Thoracic aorta (tissue), 2 donors: ENCODE measurements around the gene EBF3. TPM values are rescaled to one million over a fixed set of nuclear protein-coding genes. Genes with fewer than 3 reads are reported as not detected.

ENCODE experiments used
- ATAC-seq: fragments of 150-250 bp; one replicate; pipeline ENCODE4 v1.8.0; 2017; ENCODE audit warnings: low read depth; ENCODE audit not compliant: insufficient number of reproducible peaks, low FRiP score
- DNase-seq: peaks from one replicate; pipeline ENCODE4 v3.0.0-alpha.2; 2020; ENCODE audit warnings: low spot score
- H3K27ac ChIP-seq, 2 donors: fragments of 200-600 bp; sonication (generic); 1 replicate in 1 of 2; 2 replicates in 1 of 2; pipeline ENCODE4 v1.5.1; 2016; ENCODE audit warnings: mild to moderate bottlenecking in 2 of 2, moderate library complexity in 2 of 2
- H3K27me3 ChIP-seq: fragments of 200-600 bp; sonication (generic); replicated peaks from 2 replicates; pipeline ENCODE4 v1.6.0; 2016; ENCODE audit warnings: mild to moderate bottlenecking; ENCODE audit not compliant: insufficient read depth
- H3K36me3 ChIP-seq: fragments of 200-600 bp; sonication (generic); one replicate; pipeline ENCODE4 v1.5.1; 2016
- H3K4me1 ChIP-seq, 2 donors: fragments of 200-600 bp; sonication (generic); 1 replicate in 1 of 2; 2 replicates in 1 of 2; pipeline versions ENCODE4 v1.5.1 to v1.6.0; 2016; ENCODE audit warnings: low read depth in 2 of 2, mild to moderate bottlenecking in 1 of 2; ENCODE audit not compliant: control insufficient read depth in 1 of 2
- H3K4me3 ChIP-seq: fragments of 200-600 bp; sonication (generic); 2 replicates; pipeline ENCODE4 v1.5.1; 2016; ENCODE audit warnings: mild to moderate bottlenecking
- H3K9me3 ChIP-seq: fragments of 200-600 bp; sonication (generic); 2 replicates; pipeline ENCODE4 v1.5.1; 2016
- CTCF ChIP-seq: fragments of 200-600 bp; sonication (generic); IDR thresholded peaks from one replicate; pipeline ENCODE4 v1.5.1; 2019; ENCODE audit warnings: antibody characterized with exemption
- total RNA-seq, 2 donors: library from RNA; depleted of rRNA; stranded (reverse); fragments of >200 nt; gene quantifications; one replicate each; pipeline versions ENCODE4 v1.1.0 to v1.2.3, GENCODE V29; 2016

The EBF3 gene
- total RNA-seq, 2 donors from 2014 or later = 3.6 to 4.6 TPM

- no peak overlapping the region for H3K27ac ChIP-seq
- no peaks in the 10 kb centered on the region for H3K9me3 ChIP-seq
- peaks cover 36% of the 10 kb centered on the region for H3K27me3 ChIP-seq
- TF ChIP-seq CTCF = no peak
- H3K4me1 ChIP-seq = peaks cover 15 to 56% of the 10 kb centered on the region in 2 donors
- DNase-seq = no peak
- no peak for ATAC-seq
- H3K36me3 ChIP-seq = no peaks in the 10 kb centered on the region
- H3K4me3 ChIP-seq = no peak overlapping the region
Observed at GRCh38 chr10:129965959-129966358, 1.9 kb upstream of the EBF3 start.

- Histone ChIP-seq H3K27ac (no peak overlapping the region), H3K9me3 (no peaks in the 10 kb centered on the region), H3K36me3 (no peaks in the 10 kb centered on the region), H3K27me3 (peaks cover 36% of the 10 kb centered on the region), H3K4me3 (peak overlapping the region; percentile 77), H3K4me1 (peaks cover 12 to 51% of the 10 kb centered on the region in 2 donors)
- ATAC-seq (no peak), DNase-seq (no peak)
- TF ChIP-seq CTCF = no peak
Observed at GRCh38 chr10:129965425-129965808, 1.3 kb upstream of the EBF3 start.

GRCh38 chr10:129964611-129965424, 744 bp upstream of the EBF3 start:
- peak overlapping the region; percentile 77 for H3K4me3 ChIP-seq
- no peak for TF ChIP-seq CTCF
- no peaks in the 10 kb centered on the region for H3K36me3 ChIP-seq
- peaks cover 37% of the 10 kb centered on the region for H3K27me3 ChIP-seq
- no peak for ATAC-seq
- peaks cover 12 to 51% of the 10 kb centered on the region in 2 donors for H3K4me1 ChIP-seq
- H3K27ac ChIP-seq = no peak overlapping the region
- no peaks in the 10 kb centered on the region for H3K9me3 ChIP-seq
- DNase-seq = no peak

GRCh38 chr10:129962872-129963640, 1.0 kb downstream of the EBF3 start:
- no peak for ATAC-seq
- Histone ChIP-seq H3K4me3 (peak overlapping the region; percentile 77), H3K27me3 (peaks cover 27% of the 10 kb centered on the region), H3K9me3 (no peaks in the 10 kb centered on the region), H3K36me3 (no peaks in the 10 kb centered on the region), H3K27ac (no peak overlapping the region), H3K4me1 (peaks cover 19 to 49% of the 10 kb centered on the region in 2 donors)
- TF ChIP-seq CTCF = no peak
- no peak for DNase-seq
